HG03060 (cell line): ENCODE measurements around the gene CAMKMT.

Source experiments
- ATAC-seq: cut with Tn5 transposase; IDR thresholded peaks from one replicate; pipeline ENCODE4 v1.9.1; 2021; ENCODE audit warnings: low read depth, moderate number of reproducible peaks; ENCODE audit not compliant: unreplicated experiment

CAMKMT gene

DNA sequence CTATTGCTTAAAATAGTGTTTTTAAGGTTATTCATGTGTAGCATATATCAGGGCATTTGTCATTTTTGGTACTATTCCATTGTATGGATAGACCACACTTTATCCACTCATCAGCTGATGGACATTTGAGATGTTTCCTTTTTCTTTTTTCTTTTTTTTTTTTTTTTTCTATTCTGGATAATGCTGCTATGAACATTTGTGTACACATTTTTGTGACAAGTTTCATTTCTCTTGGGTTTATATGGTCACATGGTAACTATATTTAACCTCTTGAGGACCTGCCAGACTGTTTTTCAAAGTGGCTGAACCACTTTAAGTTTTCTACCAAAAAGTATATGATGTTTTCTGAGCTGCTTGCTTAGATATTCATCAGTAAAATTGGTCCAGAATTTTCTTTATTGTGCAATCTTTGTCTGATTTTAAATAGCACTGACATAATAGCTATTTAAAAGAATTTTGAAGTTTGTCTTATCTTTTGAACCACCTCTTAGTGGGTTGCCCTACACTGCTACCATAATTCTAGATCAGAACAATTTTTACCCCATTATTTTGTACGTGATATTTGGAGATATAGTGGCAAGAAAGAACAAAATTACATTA is 360.4 kb downstream of the CAMKMT start:
- no peak for ATAC-seq

- ATAC-seq: no peak
These were observed 362.2 kb downstream of the CAMKMT start for GRCh38 chr2:44723921-44724320.

- no peak for ATAC-seq
These were observed 368.8 kb downstream of the CAMKMT start for GRCh38 chr2:44730593-44730992.

DNA sequence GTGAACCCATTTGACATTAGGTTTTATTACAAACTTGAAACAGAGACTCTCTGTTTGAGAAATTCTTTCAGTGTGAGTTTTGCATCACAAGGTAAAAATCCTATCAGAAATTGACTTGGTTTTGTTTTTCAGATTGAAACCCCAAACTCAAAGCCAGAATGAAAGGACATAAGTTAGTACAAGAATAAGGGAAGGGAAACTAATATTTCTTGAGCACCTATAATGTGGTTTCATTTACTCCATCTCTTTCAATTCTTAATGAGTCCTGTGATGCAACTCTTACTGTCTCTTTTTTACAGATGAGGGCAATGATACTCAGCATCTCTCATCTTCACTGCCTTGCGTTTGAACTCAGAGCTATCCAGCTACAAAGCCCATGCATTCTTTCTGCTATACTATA is 369.8 kb downstream of the CAMKMT start:
- ATAC-seq: no peak

DNA sequence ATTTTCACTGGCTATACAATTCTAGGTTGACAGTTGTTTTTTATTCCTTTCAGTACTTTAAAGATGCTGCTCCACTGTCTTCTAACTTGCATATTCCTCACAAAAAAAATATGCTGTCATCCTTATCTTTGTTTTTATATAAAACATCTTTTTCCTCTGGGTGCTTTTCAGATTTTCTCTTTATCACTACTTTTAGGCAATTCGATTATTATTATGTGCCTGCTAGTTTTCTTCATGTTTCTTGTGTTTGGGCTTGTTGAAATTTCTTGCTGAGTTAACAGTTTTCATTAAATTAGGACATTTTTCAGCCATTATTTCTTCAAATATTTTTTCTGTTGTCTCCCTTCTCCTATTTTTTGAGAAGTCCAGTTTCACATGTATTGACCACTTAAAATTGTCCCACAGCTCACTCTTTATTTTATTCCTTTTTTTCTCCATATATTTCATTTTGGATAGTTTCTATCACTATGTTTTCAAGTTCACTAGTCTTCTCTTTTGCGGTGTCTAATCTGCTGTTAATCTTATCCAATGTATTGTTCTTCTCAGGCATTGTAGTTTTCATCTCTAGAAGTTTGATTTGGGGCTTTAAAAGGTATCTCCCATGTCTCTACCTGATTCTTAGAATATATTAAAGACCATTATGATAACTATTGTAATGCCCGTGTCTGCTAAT is 374.7 kb downstream of the CAMKMT start:
- no peak for ATAC-seq

- no peak for ATAC-seq
These were observed 378.9 kb downstream of the CAMKMT start for GRCh38 chr2:44740678-44741077.

DNA sequence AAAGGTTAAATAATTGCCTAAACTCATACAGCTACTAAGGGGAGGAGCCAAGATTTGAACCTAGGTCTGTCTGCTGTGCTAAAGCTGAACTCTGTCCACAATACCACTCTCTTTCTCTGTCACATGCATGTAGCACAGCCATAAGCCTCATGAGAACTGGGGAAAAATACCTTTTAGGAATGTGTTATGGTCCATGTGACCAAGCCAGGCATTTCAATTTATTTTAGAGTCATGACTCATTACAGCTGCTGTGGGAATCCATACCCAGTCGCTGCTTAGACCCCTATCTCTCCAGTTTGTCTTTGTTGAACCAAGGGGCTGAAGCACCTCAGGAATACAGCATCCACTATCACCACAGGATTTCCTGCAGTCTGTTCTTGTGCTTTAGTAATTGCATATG is 379.8 kb downstream of the CAMKMT start:
- no peak for ATAC-seq

DNA sequence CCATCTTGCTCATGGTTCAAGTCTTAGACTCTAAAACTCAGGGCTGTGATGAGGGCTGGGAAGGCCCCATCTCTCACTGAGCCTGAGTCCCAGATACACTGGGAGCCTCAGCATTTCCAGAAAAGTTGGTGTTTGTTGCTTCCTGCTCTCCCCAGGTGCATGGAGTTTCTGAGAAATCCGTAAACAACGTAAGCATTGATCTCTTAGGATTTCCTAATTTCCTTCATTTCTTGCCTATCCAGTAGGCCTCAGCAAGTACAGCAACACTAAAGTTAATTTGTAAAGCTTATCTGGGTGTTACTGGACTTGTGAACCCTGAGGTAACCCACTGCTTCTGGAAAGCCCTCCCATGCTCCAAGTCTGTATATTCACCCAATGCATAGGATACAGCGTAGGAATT is 380.3 kb downstream of the CAMKMT start:
- ATAC-seq: no peak

DNA sequence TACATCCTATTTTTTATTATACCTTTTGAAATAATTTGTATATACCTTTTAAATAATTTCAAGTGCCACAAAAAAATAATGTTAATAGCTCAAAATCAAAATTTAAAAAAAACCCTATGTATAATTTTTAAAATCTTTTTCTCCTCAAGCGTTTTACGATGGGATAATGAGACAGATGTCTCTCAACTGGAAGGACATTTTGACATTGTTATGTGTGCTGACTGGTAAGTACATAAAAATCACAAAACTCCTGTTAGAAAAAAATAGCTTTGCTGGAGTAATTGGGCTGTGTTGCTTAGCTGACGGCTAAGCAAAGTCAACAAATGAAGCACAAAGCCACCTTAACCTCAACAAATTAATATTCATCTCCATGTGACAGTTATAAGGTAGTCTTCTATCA is 381.7 kb downstream of the CAMKMT start:
- no peak for ATAC-seq

DNA sequence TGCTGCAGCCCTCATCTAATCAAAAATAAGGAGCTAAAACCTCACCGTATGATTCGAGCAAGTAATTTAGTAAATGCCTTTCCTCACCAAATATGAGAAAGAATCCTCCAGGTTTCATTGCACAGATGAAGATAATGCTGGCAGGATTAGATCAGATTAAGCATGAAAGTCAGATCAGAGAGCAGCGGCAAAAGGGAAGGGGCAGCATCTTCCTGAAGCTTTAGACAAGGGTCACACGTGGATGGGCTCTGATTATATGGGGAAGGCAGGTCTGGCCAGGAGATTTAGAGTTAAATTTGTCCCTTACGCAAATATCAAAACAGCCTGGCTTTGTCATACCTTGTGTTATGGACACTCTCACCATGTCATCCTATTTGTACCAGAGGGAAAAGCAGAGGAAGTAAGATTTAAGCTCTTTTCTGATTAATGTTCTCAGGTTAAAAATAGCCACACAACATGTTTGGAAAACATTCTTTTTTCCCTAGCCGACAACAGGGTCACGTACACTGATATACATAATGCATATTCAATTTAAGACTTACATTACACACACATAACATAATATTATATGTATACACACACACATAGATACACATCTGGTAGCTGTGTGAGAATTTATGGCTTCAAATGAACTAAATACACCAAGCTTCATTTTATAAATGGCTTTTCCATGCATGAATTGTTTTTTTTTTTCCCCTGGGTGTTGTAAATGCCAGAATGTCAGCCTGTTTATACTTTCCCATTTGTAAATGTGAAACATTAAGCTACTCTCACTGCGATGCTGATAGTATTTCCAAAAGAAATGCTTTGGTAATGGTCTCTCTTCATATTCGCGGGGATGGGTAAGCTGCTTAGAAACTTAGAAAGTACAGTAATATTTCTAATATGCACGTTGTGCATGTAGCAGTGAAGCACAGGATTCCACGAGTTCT is 383.5 kb downstream of the CAMKMT start:
- ATAC-seq: no peak

- ATAC-seq: no peak
These were observed 384.4 kb downstream of the CAMKMT start for GRCh38 chr2:44745922-44746766.

DNA sequence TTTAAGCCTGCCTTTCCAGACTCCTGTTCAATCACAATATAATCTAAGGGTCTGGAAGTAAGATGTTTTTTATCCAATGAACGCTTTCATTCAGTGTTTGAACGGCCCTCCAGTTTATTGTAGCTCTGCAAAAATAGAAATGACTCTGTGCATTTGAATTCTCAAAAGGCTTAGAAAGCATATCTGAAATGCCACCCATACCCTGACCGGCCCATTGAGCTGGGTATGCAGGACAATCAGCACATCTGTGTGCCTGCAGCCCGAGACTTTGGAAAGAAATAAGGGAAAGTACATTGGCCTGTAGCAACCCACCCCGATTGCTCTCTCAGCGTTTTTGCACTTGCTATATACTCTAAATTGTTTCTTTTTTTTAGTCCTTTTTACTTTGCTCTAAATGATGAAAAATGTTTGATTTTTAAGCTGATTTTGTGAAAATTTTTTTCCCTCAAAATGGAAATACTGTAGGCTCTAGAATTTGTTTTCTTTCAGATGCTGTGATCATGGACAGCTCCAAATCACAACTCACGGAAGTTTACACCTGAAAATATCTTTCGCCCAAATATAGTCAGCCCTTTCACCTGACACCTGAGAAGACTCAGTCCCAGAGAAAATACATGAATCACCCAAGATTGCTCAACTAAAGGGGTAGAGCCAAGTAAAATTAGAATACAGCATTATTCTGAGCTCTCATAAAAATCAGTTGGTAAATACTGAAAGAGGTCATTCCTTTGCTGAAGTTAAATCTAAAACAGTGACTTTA is 385.3 kb downstream of the CAMKMT start:
- no peak for ATAC-seq

DNA sequence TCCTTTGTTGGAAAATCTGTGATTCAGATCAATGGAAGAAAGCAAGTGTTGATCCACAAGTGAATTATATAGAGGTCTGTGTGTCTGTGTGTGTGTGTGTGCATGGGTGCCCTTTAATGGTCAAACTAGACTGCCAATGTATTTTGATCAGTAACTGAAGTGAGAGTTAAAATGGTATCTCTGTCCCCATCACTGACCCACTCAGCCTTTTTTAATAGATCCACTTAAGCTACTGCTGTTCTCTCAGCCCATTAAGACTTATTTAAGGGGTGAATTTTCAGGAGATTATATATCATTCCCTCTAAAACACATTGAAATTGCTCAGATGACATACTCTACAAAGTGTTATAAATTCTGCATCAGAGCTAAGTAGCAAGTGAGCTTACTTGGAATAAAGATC is 386.0 kb downstream of the CAMKMT start:
- no peak for ATAC-seq

GRCh38 chr2:44751754-44752479 is 390.2 kb downstream of the CAMKMT start:
- ATAC-seq: no peak

DNA sequence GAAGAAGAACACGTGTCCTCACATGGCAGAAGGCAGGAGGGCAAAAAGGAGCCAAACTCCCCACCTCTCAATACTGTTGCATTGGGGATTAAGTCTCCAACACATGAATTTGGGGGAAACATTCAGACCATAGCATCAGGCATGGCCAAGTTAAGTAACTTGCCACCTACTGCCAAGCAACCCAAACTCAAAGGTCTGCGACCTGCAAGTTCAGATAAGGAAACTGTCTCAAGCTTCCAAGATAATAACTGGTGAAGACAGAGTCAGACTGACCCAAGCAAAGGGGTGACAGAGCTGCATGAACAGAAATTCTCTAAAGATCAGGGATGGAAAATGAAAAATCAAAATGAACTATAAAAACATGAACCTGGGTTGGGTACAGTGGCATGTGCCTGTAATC is 391.0 kb downstream of the CAMKMT start:
- ATAC-seq: no peak

- peak; percentile 84 for ATAC-seq
These were observed 392.0 kb downstream of the CAMKMT start for GRCh38 chr2:44753552-44754285.

- ATAC-seq: no peak
These were observed 396.8 kb downstream of the CAMKMT start for GRCh38 chr2:44758591-44758990.

- no peak for ATAC-seq
These were observed 398.1 kb downstream of the CAMKMT start for GRCh38 chr2:44759823-44760222.
